ENCODE measurements around the gene AP4B1.
A peak's percentile ranks its signal among the peaks of the same experiment; 100 is the strongest.

The AP4B1 gene

GRCh38 chr1:113929750-113930498 lies 25.3 kb upstream of the AP4B1 start:
- DNase-seq, result peak; percentile 70

- DNase-seq, result peak; percentile 97
Observed at GRCh38 chr1:113928941-113929749, 24.5 kb upstream of the AP4B1 start, which contains the start of gene HIPK1. Gene HIPK1 (plus strand): TSS chr1:113929324.

- no peak for DNase-seq
Observed at GRCh38 chr1:113928187-113928930, 23.8 kb upstream of the AP4B1 start.

GRCh38 chr1:113924473-113924872 lies 19.9 kb upstream of the AP4B1 start:
- no peak for DNase-seq

DNA sequence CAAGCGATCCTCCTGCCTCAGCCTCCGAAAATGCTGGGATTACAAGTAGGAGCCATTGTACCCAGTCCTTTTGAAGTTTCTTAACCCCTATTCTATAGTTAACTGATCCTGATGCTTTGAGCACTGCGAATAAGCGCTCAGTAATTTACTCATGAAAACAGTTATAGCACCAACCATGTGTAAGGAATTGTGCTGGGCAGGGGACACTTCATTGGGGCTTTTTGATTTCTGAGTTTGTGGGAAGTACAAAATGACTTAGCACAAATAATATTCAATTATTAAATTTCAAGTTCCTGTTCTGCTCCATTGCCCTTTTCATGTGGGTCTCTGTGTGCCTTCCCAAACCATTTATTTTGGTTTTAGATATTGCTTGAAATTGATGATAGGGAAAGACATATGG lies 18.4 kb upstream of the AP4B1 start:
- no peak for DNase-seq

DNA sequence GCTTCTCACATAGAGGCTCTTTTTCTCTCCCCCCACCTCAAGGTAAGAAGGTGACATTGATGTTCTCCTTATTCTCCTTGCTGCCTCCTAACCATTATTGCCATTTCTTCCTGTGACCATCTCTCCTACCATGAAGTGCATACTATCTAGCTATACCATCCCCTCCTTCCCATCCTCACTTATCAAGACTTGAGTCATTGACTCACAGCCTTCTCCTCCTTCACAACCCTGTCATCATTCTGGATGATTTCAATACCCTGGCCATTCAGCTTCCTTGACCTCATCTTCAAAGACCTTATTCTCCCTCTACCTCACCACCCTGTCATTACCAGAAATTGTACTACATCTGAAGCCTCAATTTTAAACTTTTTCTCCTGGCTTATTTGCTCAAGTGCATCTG lies 13.6 kb upstream of the AP4B1 start:
- DNase-seq, result no peak

DNA sequence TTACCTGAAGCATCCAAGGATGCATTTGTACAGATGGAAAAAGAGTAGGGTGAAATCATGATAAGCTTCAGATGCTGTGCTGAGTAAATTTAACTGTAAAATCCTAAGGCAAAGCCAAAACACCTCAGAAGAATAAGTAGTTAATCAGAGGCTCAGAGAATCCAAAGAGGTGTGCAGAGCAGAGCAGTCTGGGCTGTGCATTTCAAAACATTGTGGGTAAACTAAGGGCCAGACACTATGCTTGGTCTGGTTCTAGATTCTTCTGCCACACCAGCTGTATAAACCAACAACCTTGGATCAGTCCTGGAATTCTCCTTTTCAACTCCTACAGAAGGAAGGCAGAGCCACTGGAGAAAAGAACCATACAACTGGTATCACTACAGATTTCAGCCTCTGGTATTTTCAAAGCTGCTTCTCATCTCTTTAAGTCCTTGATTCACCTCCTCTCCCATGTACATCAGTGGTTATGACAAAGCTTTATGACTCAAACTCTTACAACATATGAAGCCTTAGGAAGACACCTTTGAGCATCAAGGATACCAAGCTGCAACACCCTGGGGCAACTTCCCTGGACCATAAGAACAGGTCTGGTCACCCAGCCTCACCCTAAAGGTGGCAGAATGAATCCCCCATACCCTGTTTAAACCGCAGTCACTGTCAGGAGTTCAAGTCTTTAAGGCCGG lies 12.9 kb upstream of the AP4B1 start:
- DNase-seq, result no peak

DNA sequence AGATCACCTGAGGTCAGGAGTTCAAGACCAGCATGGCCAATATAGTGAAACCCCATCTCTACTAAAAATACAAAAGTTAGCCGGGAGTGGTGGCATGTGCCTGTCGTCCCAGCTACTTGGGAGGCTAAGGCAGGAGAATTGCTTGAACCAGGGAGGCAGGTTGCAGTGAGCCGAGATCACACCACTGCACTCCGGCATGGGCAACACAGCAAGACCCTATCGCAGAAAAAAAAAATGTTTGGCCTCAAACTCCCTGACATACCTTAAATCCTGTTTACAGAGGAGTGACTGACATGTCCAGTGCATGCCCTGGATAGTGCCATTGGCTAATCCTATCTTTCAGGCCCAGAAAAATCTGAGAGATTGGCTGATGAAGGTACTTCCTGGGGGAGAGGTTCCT lies 12.4 kb upstream of the AP4B1 start:
- DNase-seq, result no peak

- no peak for DNase-seq
Observed at GRCh38 chr1:113913887-113914664, 9.5 kb upstream of the AP4B1 start.

DNA sequence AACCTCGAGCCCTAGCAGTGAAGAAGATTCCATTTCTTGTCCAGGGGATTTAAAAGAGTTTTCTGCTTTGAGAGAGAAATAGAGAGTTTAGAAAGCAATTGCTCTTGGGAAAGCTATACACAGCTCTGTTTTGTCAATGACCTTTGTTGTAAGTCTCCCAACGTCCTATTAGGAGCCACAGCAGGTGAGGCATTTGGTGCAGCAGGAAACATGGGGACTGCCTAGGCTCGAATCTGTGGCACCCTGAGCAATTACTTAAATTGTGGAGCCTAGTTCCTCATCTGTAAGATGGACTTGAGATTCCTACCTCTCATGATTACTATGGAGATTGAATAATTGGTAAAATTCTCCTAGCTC lies 8.7 kb upstream of the AP4B1 start:
- DNase-seq, result no peak

DNA sequence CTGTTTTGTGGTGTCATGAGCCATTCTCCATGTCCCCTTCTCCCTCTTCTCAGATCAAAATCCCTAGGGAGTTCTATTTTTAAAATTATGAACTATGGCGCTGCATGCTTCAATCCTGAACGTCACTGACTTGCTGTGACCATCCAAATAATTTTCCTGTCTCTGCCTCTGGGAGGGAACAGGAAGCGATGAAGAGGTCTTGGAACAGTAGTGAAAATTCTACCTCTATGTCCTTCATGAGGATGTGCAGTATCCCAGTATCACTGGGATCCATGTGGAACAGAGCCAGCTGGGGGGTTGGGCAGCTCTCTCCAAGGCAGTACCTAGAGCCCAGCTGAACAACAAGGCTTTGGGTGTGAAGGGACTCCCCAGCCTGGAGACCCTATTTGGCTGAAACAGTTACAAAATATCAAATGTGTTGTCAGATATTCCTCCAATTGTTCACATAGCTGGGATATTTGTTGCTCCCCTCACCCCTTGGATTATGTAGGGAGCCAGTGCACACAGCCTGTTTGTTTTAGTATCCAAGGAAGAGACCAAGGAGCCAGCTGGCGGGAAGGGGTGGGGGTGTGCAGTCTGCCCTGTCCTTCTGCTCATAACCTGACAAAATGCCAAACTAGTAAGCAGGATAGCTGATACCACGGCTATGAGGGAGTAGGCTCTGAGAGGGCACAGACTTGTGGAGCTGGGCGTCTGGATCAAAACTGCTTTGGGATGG lies 8.2 kb upstream of the AP4B1 start:
- peak; percentile 77 for DNase-seq

GRCh38 chr1:113905435-113905861 lies 849 bp upstream of the AP4B1 start:
- no peak for DNase-seq

- DNase-seq, result no peak
Observed at GRCh38 chr1:113904293-113904673, 316 bp downstream of the AP4B1 start.

DNA sequence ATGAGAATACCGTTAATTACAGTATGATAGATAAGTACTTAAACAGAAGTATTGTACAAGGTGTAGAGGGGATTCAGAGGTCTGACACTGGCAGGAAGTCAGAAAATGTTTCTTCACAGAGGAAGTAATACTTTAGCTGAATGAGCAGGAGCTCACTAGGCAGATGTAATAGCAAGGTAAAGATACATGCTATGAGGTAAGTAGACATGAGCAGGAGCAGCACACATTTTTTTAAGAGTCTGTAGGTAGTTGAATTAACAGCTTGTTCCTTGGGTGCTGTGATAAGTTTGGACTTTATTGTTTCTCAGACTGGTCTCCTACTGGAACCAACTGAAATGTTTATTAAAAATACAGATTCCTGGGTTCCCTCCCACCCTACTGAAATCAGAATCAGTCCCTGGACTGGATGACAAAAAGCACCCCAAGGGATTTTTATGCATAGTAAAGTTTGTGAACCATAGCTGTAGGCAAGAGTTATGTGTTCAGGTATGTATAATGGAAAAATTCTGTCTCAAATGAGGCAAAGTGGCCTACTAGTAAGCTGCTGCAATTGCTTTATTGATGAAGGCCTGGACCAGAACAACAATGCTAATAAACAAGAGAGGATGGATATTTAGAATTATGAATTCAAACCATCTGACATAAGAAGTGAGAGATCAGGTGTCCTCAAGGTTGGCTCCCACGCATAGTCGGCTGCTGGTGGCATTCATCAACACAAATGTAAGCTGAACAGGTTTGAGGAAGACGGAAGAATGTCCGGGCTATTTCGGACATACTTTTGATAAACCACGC lies 902 bp downstream of the AP4B1 start:
- DNase-seq, result no peak

GRCh38 chr1:113901191-113901590 lies 3.4 kb downstream of the AP4B1 start:
- DNase-seq, result no peak

GRCh38 chr1:113899111-113899510 lies 5.5 kb downstream of the AP4B1 start:
- no peak for DNase-seq

GRCh38 chr1:113898241-113898814 lies 6.3 kb downstream of the AP4B1 start:
- DNase-seq, result no peak

DNA sequence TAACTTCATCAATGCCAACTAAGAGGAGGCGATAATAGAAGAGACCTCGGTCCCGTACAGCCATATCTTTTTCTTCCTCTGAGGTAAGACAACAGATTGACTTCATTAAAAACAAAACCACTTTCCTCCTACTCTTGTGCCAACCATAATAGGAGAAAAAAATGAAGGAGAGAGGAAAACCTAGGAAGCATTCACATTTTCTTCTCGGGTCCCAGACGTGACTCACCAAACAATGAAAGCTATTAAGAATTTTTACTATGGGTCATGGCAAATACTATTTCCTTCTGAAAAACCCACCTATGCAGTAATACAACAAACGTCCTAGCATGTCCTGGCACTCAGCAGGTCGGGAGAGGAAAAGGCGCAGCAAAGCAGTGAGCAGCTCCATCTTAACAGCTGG lies 8.6 kb downstream of the AP4B1 start:
- DNase-seq, result no peak

GRCh38 chr1:113895098-113895497 lies 9.5 kb downstream of the AP4B1 start:
- DNase-seq, result no peak

DNA sequence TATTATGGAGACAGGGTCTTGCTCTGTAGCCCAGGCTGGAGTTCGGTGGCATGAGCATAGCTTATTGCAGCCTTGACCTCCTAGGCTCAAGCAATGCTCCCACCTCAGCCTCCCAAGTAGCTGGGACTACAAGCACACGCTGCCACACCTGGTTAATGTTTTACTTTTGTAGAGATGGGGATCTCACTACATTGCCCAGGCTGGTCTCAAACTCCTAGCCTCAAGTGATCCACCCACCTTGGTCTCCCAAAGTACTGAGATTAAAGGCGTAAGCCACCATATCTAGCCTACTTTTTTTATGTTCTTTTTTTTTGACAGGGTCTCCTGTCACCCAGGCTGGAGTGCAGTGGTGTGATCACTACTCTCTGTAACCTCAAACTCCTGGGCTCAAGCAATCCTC lies 11.3 kb downstream of the AP4B1 start:
- DNase-seq, result no peak

Data from femur (tissue), 1 donor.